H1 (cell line): ENCODE results near the gene PIK3R3. TPM values are rescaled to one million over a fixed set of nuclear protein-coding genes. Genes with fewer than 3 reads are reported as not detected.

Experiments used
- CTCF ChIA-PET: fragments of 300-600 bp; sonication (Branson Sonifier 250); formaldehyde crosslinking; loops from one replicate; lab custom pipeline; 2021; ENCODE audit not compliant: partially characterized antibody; lab: Charles Lee
- POLR2A ChIA-PET: fragments of 300-600 bp; sonication (Branson Sonifier 250); formaldehyde crosslinking; loops from one replicate; lab custom pipeline; 2021; ENCODE audit warnings: inconsistent platforms; ENCODE audit not compliant: partially characterized antibody; lab: Charles Lee
- DNase-seq, 2 experiments: peaks; one replicate each; pipeline versions ENCODE4 v3.0.0 to v3.0.0-alpha.2; 2010 to 2022; ENCODE audit warnings: low spot score in 2 of 2, low read depth in 1 of 2, mixed read lengths in 1 of 2
- FAIRE-seq: peaks from 2 replicates; lab custom pipeline; 2011; peaks lifted over from hg19 to GRCh38; lab: Jason Lieb, UNC
- H2AFZ ChIP-seq: 2 replicates; pipeline ENCODE4 v1.8.1; 2012; ENCODE audit warnings: low read length, inconsistent platforms
- H2AK5ac ChIP-seq: 2 replicates; pipeline ENCODE4 v1.6.1; 2013; ENCODE audit warnings: low read depth, low read length
- H2BK120ac ChIP-seq: replicated peaks from 2 replicates; pipeline ENCODE3; 2013; ENCODE audit warnings: low read depth, low read length, inconsistent platforms
- H2BK12ac ChIP-seq: 2 replicates; pipeline ENCODE4 v1.6.1; 2013; ENCODE audit warnings: low read depth, low read length
- H2BK15ac ChIP-seq: 2 replicates; pipeline ENCODE4 v1.6.1; 2013; ENCODE audit warnings: low read length
- H2BK20ac ChIP-seq: 2 replicates; pipeline ENCODE4 v1.6.1; 2013; ENCODE audit warnings: low read length
- H2BK5ac ChIP-seq: 2 replicates; pipeline ENCODE4 v1.6.1; 2013; ENCODE audit warnings: low read depth, low read length
- H3K14ac ChIP-seq: 2 replicates; pipeline ENCODE4 v1.6.1; 2013; ENCODE audit warnings: inconsistent platforms; ENCODE audit not compliant: insufficient read length
- H3K18ac ChIP-seq: 2 replicates; pipeline ENCODE4 v1.6.1; 2013; ENCODE audit warnings: low read length; ENCODE audit errors: extremely low read depth
- H3K23ac ChIP-seq: 2 replicates; pipeline ENCODE4 v1.6.1; 2013; ENCODE audit warnings: inconsistent platforms; ENCODE audit not compliant: insufficient read length
- H3K23me2 ChIP-seq: 2 replicates; pipeline ENCODE4 v1.6.1; 2013; ENCODE audit warnings: low read depth, low read length
- H3K27ac ChIP-seq: 2 replicates; pipeline ENCODE4 v1.6.1; 2011; ENCODE audit warnings: low read depth, low read length, inconsistent platforms
- H3K27me3 ChIP-seq, 4 experiments: replicated peaks in 1 of 4; 1 replicate in 1 of 4; 2 replicates in 3 of 4; pipeline versions ENCODE4 v1.6.1 to v1.8.1; 2011 to 2013; ENCODE audit warnings: low read length in 3 of 4, mild to moderate bottlenecking in 3 of 4, inconsistent platforms in 2 of 4, mixed read lengths in 2 of 4, moderate library complexity in 1 of 4; ENCODE audit not compliant: control insufficient read depth in 3 of 4, insufficient read depth in 3 of 4; ENCODE audit errors: extremely low read depth in 1 of 4
- H3K36me3 ChIP-seq, 4 experiments: 2 replicates each; pipeline versions ENCODE4 v1.6.1 to v1.8.1; 2011 to 2013; ENCODE audit warnings: mild to moderate bottlenecking in 4 of 4, low read length in 3 of 4, moderate library complexity in 2 of 4, control low read depth in 1 of 4, inconsistent platforms in 1 of 4; ENCODE audit not compliant: insufficient read depth in 4 of 4, control insufficient read depth in 2 of 4
- H3K4ac ChIP-seq: replicated peaks from 2 replicates; pipeline ENCODE3; 2013; ENCODE audit warnings: low read length, low read depth, mixed read lengths, inconsistent platforms; ENCODE audit not compliant: insufficient read length
- H3K4me1 ChIP-seq, 4 experiments: replicated peaks in 1 of 4; 1 replicate in 1 of 4; 2 replicates in 3 of 4; pipeline versions ENCODE4 v1.6.1 to v1.8.1; 2011 to 2013; ENCODE audit warnings: low read length in 3 of 4, inconsistent platforms in 2 of 4, mixed read lengths in 1 of 4; ENCODE audit not compliant: insufficient read depth in 4 of 4, control insufficient read depth in 3 of 4
- H3K4me2 ChIP-seq, 2 experiments: 2 replicates each; pipeline versions ENCODE4 v1.6.1 to v1.8.1; 2011 to 2013; ENCODE audit warnings: low read depth in 2 of 2, low read length in 2 of 2, control low read depth in 1 of 2, inconsistent platforms in 1 of 2, mild to moderate bottlenecking in 1 of 2; ENCODE audit not compliant: insufficient read depth in 1 of 2
- H3K4me3 ChIP-seq, 4 experiments: fragments of 200-600, 300-600 bp in 1 of 4; sonication (generic), shearing (Covaris generic), sonication (Bioruptor Twin) in 1 of 4; 2 replicates each; pipeline versions ENCODE4 v1.5.1 to v1.8.1; 2011 to 2016; ENCODE audit warnings: low read length in 4 of 4, low read depth in 3 of 4, control low read depth in 2 of 4, inconsistent platforms in 2 of 4, mild to moderate bottlenecking in 2 of 4, mixed read lengths in 1 of 4, moderate library complexity in 1 of 4; ENCODE audit not compliant: insufficient read depth in 2 of 4; ENCODE audit errors: extremely low read depth in 1 of 4
- H3K56ac ChIP-seq: replicated peaks from 2 replicates; pipeline ENCODE3; 2013; ENCODE audit warnings: low read depth, mild to moderate bottlenecking, mixed read lengths, low read length, inconsistent platforms; ENCODE audit not compliant: insufficient read length
- H3K79me1 ChIP-seq: 2 replicates; pipeline ENCODE4 v1.6.1; 2013; ENCODE audit warnings: low read depth, low read length, control low read depth
- H3K79me2 ChIP-seq, 2 experiments: 2 replicates each; pipeline versions ENCODE4 v1.6.1 to v1.8.1; 2012 to 2013; ENCODE audit warnings: low read length in 2 of 2, mild to moderate bottlenecking in 2 of 2, inconsistent platforms in 1 of 2; ENCODE audit not compliant: insufficient read depth in 2 of 2, control insufficient read depth in 1 of 2
- H3K9ac ChIP-seq, 4 experiments: replicated peaks in 1 of 4; 1 replicate in 1 of 4; 2 replicates in 3 of 4; pipeline versions ENCODE4 v1.6.1 to v1.8.1; 2011 to 2013; ENCODE audit warnings: low read depth in 3 of 4, low read length in 3 of 4, control low read depth in 2 of 4, mild to moderate bottlenecking in 2 of 4, moderate library complexity in 2 of 4, inconsistent platforms in 1 of 4; ENCODE audit errors: extremely low read depth in 1 of 4
- H3K9me3 ChIP-seq, 2 experiments: 2 replicates each; pipeline versions ENCODE4 v1.6.1 to v1.8.1; 2012 to 2013; ENCODE audit warnings: mild to moderate bottlenecking in 2 of 2, moderate library complexity in 2 of 2, control low read depth in 1 of 2, inconsistent platforms in 1 of 2, low read depth in 1 of 2, low read length in 1 of 2, mixed read lengths in 1 of 2; ENCODE audit not compliant: insufficient read depth in 2 of 2
- H4K20me1 ChIP-seq, 2 experiments: replicated peaks in 1 of 2; 2 replicates each; pipeline versions ENCODE3 to v1.8.1; 2011 to 2013; ENCODE audit warnings: inconsistent platforms in 2 of 2, low read length in 2 of 2, mild to moderate bottlenecking in 1 of 2; ENCODE audit not compliant: insufficient read depth in 2 of 2, control insufficient read depth in 1 of 2
- H4K5ac ChIP-seq: 2 replicates; pipeline ENCODE4 v1.6.1; 2013; ENCODE audit warnings: low read length, low read depth, mixed read lengths, inconsistent platforms; ENCODE audit not compliant: insufficient read length
- H4K8ac ChIP-seq: 2 replicates; pipeline ENCODE4 v1.8.0; 2013; ENCODE audit warnings: mild to moderate bottlenecking, moderate library complexity, low read length, inconsistent platforms; ENCODE audit not compliant: insufficient read depth; ENCODE audit errors: extremely low read depth
- H4K91ac ChIP-seq: replicated peaks from 2 replicates; pipeline ENCODE3; 2013; ENCODE audit warnings: low read length, mixed read lengths, inconsistent platforms; ENCODE audit not compliant: insufficient read length
- CBX8 ChIP-seq: fragments of 300-800, 300-1000 bp; sonication (generic); IDR thresholded peaks from 2 replicates; pipeline ENCODE4 v1.7.1; 2016; ENCODE audit warnings: low read depth, low read length, borderline replicate concordance
- CEBPB ChIP-seq: IDR thresholded peaks from 2 replicates; pipeline ENCODE4 v1.6.1; 2012; ENCODE audit warnings: low read depth, low read length
- EP300 ChIP-seq, 2 experiments: IDR thresholded peaks; 1 replicate in 1 of 2; 2 replicates in 1 of 2; pipeline ENCODE4 v1.6.1; 2011 to 2012; ENCODE audit warnings: low read depth in 2 of 2, low read length in 2 of 2, mild to moderate bottlenecking in 2 of 2, borderline replicate concordance in 1 of 2, inconsistent platforms in 1 of 2, moderate library complexity in 1 of 2
- FOSL1 ChIP-seq: IDR thresholded peaks from 2 replicates; pipeline ENCODE4 v1.6.1; 2011; ENCODE audit warnings: mild to moderate bottlenecking, low read depth, low read length, moderate library complexity; ENCODE audit not compliant: insufficient read depth
- JUN ChIP-seq: IDR thresholded peaks from 2 replicates; pipeline ENCODE4 v1.6.1; 2011; ENCODE audit warnings: low read depth, mild to moderate bottlenecking, improper control_type of control experiment, low read length
- KDM5A ChIP-seq: fragments of 200-600 bp; IDR thresholded peaks from 2 replicates; pipeline ENCODE4 v1.7.1; 2012; ENCODE audit warnings: mild to moderate bottlenecking, low read length, inconsistent platforms, mixed read lengths
- SIRT6 ChIP-seq: IDR thresholded peaks from one replicate; pipeline ENCODE4 v1.7.1; 2012; ENCODE audit warnings: low read length, inconsistent platforms
- TEAD4 ChIP-seq: IDR thresholded peaks from 2 replicates; pipeline ENCODE4 v1.6.1; 2012; ENCODE audit warnings: low read depth, low read length, inconsistent platforms, mixed read lengths
- WGBS, 2 experiments: shearing (Covaris generic) in 1 of 2; methylation state at CpG; one replicate each; pipeline versions ENCODE4 v1.1.6 to v1.1.7; 2013 to 2015; ENCODE audit warnings: low lambda C conversion rate in 2 of 2, mixed read lengths in 2 of 2, inconsistent platforms in 1 of 2, low coverage in 1 of 2, missing lambda C conversion rate in 1 of 2; ENCODE audit not compliant: insufficient replicate concordance in 2 of 2, insufficient coverage in 1 of 2, insufficient read length in 1 of 2; ENCODE audit errors: extremely low coverage in 1 of 2, missing lambda C conversion rate in 1 of 2; 5-methylcytosine and 5-hydroxymethylcytosine counted together
- polyA plus RNA-seq, 7 experiments: library from polyadenylated mRNA; depleted of rRNA in 3 of 7; stranded (reverse) in 5 of 7; unstranded in 2 of 7; fragments of >200 nt in 5 of 7; fragments of 200-250 nt in 2 of 7; gene quantifications; 1 replicate in 5 of 7; 2 replicates in 1 of 7; 4 replicates in 1 of 7; pipeline versions ENCODE4 v1.2.1 to v1.2.3, GENCODE V29; 2011 to 2013; ENCODE audit warnings: missing spikeins in 2 of 7, mixed read lengths in 2 of 7
- total RNA-seq: library from RNA; stranded (reverse); fragmentation: NEBNext Ultra II Directional; extraction: Animal tissue kit (Norgen Biotek cat#: 25700); gene quantifications from 2 replicates; pipeline ENCODE4 v1.2.1, GENCODE V29; 2021

The PIK3R3 gene
- total and polyA plus RNA-seq, 2 of the 8 experiments (the other 6 are each of a cell fraction or from before 2014, with no cell fraction given): 5.3 to 13.6 TPM

- H3K56ac ChIP-seq: no peak overlapping the region
- no peak overlapping the region for H3K14ac ChIP-seq
- no peaks in the 10 kb centered on the region for H3K36me3 ChIP-seq
- no peaks in the 10 kb centered on the region; the same call in 1 of the 2 replicates for H3K79me1 ChIP-seq
- no peak overlapping the region for H3K18ac ChIP-seq
- no peak overlapping the region for H2BK12ac ChIP-seq
- no peak overlapping the region for H2BK15ac ChIP-seq
- H3K4me1 ChIP-seq: peaks cover 0 to 3% (median 1%) of the 10 kb centered on the region in 4 experiments; a peak in 4 of 7 replicates
- H4K5ac ChIP-seq: no peak overlapping the region
- ChIA-PET CTCF (no interaction called here), POLR2A (interaction anchor here (2.2 kb wide), 1 partner anchor 21 kb away, joined by 8 read pairs; the partner anchor contains the start of gene PIK3R3)
- no peak overlapping the region for H4K8ac ChIP-seq
- no peak overlapping the region for H2BK20ac ChIP-seq
- no peak overlapping the region for H2AFZ ChIP-seq
- no peak overlapping the region for H3K9ac ChIP-seq
- no peak overlapping the region for H3K27ac ChIP-seq
- 93% methylated on average over 1 of the region's 1 CpG; no CpG with 5 or more reads in 1 of the 2 experiments for WGBS, 2 experiments
- peaks cover 0 to 2% of the 10 kb centered on the region in 2 experiments for H4K20me1 ChIP-seq
- no peaks in the 10 kb centered on the region for H3K79me2 ChIP-seq
- no peak for DNase-seq
- no peaks in the 10 kb centered on the region for H3K9me3 ChIP-seq
- no peak overlapping the region for H4K91ac ChIP-seq
- H3K4me3 ChIP-seq: no peak overlapping the region
- H3K4ac ChIP-seq: no peak overlapping the region
- H3K23ac ChIP-seq: no peak overlapping the region
- H3K27me3 ChIP-seq: no peaks in the 10 kb centered on the region
- H2BK5ac ChIP-seq: no peak overlapping the region
- H3K23me2 ChIP-seq: no peaks in the 10 kb centered on the region; the same call in 1 of the 2 replicates
- FAIRE-seq: no peak
- H2BK120ac ChIP-seq: no peak overlapping the region
- no peak overlapping the region for H2AK5ac ChIP-seq
- H3K4me2 ChIP-seq: no peak overlapping the region
- TF ChIP-seq JUN (no peak), SIRT6 (no peak), FOSL1 (no peak), EP300 (IDR thresholded peaks at IDR 0.05; ENCODE audit: borderline replicate concordance in 1 of 2, low read depth in 2 of 2, low read length in 2 of 2) (no peak), CEBPB (no peak), CBX8 (no peak), KDM5A (no peak), TEAD4 (no peak)
Observed at GRCh38 chr1:46110521-46110920, 21.9 kb downstream of the PIK3R3 start.
